B cell (primary cell): Measurements from ENCODE around the gene FAM107B. TPM values are rescaled to one million over a fixed set of nuclear protein-coding genes. Genes with fewer than 3 reads are reported as not detected.
A peak's percentile ranks its signal among the peaks of the same experiment; 100 is the strongest.
"Not testable (repeated sequence)": the region's sequence is repeated elsewhere in the genome, so short reads cannot be mapped to it uniquely, and the experiment has no call there.

ENCODE experiments used
- ATAC-seq: fragments of 200-7000 bp; cut with Tn5 transposase; one replicate; pipeline ENCODE4 v1.10.0; 2021; ENCODE audit warnings: low read depth, mild to moderate bottlenecking, moderate number of reproducible peaks, moderate library complexity
- CTCF ChIA-PET: fragments of 350-600 bp; sonication (Branson Sonifier 250); formaldehyde crosslinking; loops from one replicate; lab custom pipeline; 2021; ENCODE audit warnings: antibody characterized with exemption, inconsistent platforms; lab: Charles Lee
- POLR2A ChIA-PET: fragments of 350-600 bp; sonication (Branson Sonifier 250); formaldehyde crosslinking; loops from one replicate; lab custom pipeline; 2021; ENCODE audit warnings: antibody characterized with exemption; lab: Charles Lee
- DNase-seq: peaks from one replicate; pipeline ENCODE4 v3.0.0; 2013
- H2AFZ ChIP-seq: 2 replicates; pipeline ENCODE4 v1.6.1; 2012; ENCODE audit warnings: mild to moderate bottlenecking, low read depth, low read length; ENCODE audit not compliant: insufficient read depth, poor library complexity, severe bottlenecking
- H3K27ac ChIP-seq, 2 donors: 1 replicate in 1 of 2; 2 replicates in 1 of 2; pipeline ENCODE4 v1.5.1; 2012 to 2013; ENCODE audit warnings: low read length in 2 of 2, mild to moderate bottlenecking in 2 of 2, moderate library complexity in 1 of 2
- H3K27me3 ChIP-seq, 4 experiments: fragments of 200-600 bp in 1 of 4; sonication (generic) in 1 of 4; replicated peaks in 1 of 4; 1 replicate in 2 of 4; 2 replicates in 2 of 4; pipeline versions ENCODE4 v1.6.1 to v1.7.0; 2013 to 2016; ENCODE audit warnings: low read length in 3 of 4, mild to moderate bottlenecking in 2 of 4, mixed read lengths in 1 of 4, moderate library complexity in 1 of 4; ENCODE audit not compliant: insufficient read depth in 4 of 4, control insufficient read depth in 3 of 4; ENCODE audit errors: control extremely low read depth in 1 of 4
- H3K36me3 ChIP-seq, 2 experiments: replicated peaks in 1 of 2; 1 replicate in 1 of 2; 2 replicates in 1 of 2; pipeline versions ENCODE4 v1.6.1 to v1.7.1; 2013; ENCODE audit warnings: low read length in 1 of 2; ENCODE audit not compliant: insufficient read depth in 2 of 2, control insufficient read depth in 1 of 2; ENCODE audit errors: control extremely low read depth in 1 of 2, extremely low read depth in 1 of 2
- H3K4me1 ChIP-seq, 2 donors: fragments of 200-600 bp in 1 of 2; sonication (generic) in 1 of 2; 1 replicate in 1 of 2; 2 replicates in 1 of 2; pipeline versions ENCODE4 v1.5.1 to v1.6.1; 2013 to 2017; ENCODE audit warnings: low read length in 2 of 2; ENCODE audit not compliant: control insufficient read depth in 2 of 2, insufficient read depth in 2 of 2
- H3K4me2 ChIP-seq: replicated peaks from 2 replicates; pipeline ENCODE3; 2012; ENCODE audit warnings: mild to moderate bottlenecking, low read depth, low read length; ENCODE audit not compliant: poor library complexity, severe bottlenecking
- H3K4me3 ChIP-seq, 5 experiments: fragments of 200-600 bp in 1 of 5; sonication (generic) in 1 of 5; 1 replicate in 3 of 5; 2 replicates in 2 of 5; pipeline versions ENCODE4 v1.5.1 to v1.7.0; 2011 to 2016; ENCODE audit warnings: low read length in 4 of 5, mild to moderate bottlenecking in 4 of 5, low read depth in 2 of 5, control low read depth in 1 of 5, moderate library complexity in 1 of 5; ENCODE audit not compliant: insufficient read depth in 1 of 5; ENCODE audit errors: control extremely low read depth in 1 of 5, extremely low read depth in 1 of 5
- H3K79me2 ChIP-seq: fragments of 200-600 bp; sonication (generic); one replicate; pipeline ENCODE4 v1.6.0; 2016; ENCODE audit warnings: low read length; ENCODE audit not compliant: control insufficient read depth, insufficient read depth
- H3K9ac ChIP-seq: fragments of 200-600 bp; sonication (generic); 2 replicates; pipeline ENCODE4 v1.6.1; 2017; ENCODE audit warnings: mild to moderate bottlenecking, low read length, moderate library complexity
- H3K9me3 ChIP-seq, 3 donors: one replicate each; pipeline versions ENCODE4 v1.6.1 to v1.7.1; 2013; ENCODE audit warnings: low read length in 2 of 3; ENCODE audit not compliant: control insufficient read depth in 2 of 3, insufficient read depth in 1 of 3; ENCODE audit errors: control extremely low read depth in 1 of 3
- H4K20me1 ChIP-seq: 2 replicates; pipeline ENCODE4 v1.6.0; 2012; ENCODE audit warnings: mild to moderate bottlenecking, low read length; ENCODE audit not compliant: insufficient read depth, control insufficient read depth, poor library complexity, severe bottlenecking
- H3K27ac Mint-ChIP-seq: one replicate; pipeline ENCODE4 v1.8.0; 2021; ENCODE audit warnings: mixed read lengths
- H3K27me3 Mint-ChIP-seq: one replicate; pipeline ENCODE4 v1.8.0; 2021; ENCODE audit warnings: mixed read lengths
- H3K4me1 Mint-ChIP-seq: one replicate; pipeline ENCODE4 v1.8.0; 2021; ENCODE audit warnings: mixed read lengths
- H3K4me3 Mint-ChIP-seq: one replicate; pipeline ENCODE4 v1.8.0; 2021; ENCODE audit warnings: mixed read lengths
- H3K9me3 Mint-ChIP-seq: one replicate; pipeline ENCODE4 v1.8.0; 2022; ENCODE audit warnings: mixed read lengths; ENCODE audit not compliant: insufficient read depth
- EZH2 ChIP-seq: IDR thresholded peaks from 2 replicates; pipeline ENCODE4 v1.6.1; 2012; ENCODE audit warnings: borderline replicate concordance, low read depth, mild to moderate bottlenecking, moderate library complexity, low read length; ENCODE audit not compliant: insufficient read depth, poor library complexity, severe bottlenecking
- WGBS: methylation state at CpG from one replicate; pipeline ENCODE4 v1.1.5; 2013; ENCODE audit warnings: missing lambda C conversion rate; ENCODE audit not compliant: insufficient coverage; 5-methylcytosine and 5-hydroxymethylcytosine counted together
- intact Hi-C: fragments of 100-400 bp; cut with micrococcal nuclease; formaldehyde crosslinking; loops from one replicate; pipeline ENCODE4 v1.10.0; 2022
- polyA plus RNA-seq: library from polyadenylated mRNA; depleted of rRNA; stranded (reverse); fragments of >200 nt; gene quantifications from 2 replicates; pipeline ENCODE4 v1.2.3, GENCODE V29; 2012
- total RNA-seq, 2 donors: library from RNA; stranded (reverse); fragments of 120-200 nt in 1 of 2; gene quantifications; 1 replicate in 1 of 2; 2 replicates in 1 of 2; pipeline versions ENCODE4 v1.2.3 to v1.2.4, GENCODE V29; 2013 to 2022
- TF ChIP-seq, protein P1 (sequence below): fragments of 200-600 bp; IDR thresholded peaks from one replicate; pipeline ENCODE4 v1.8.0; 2022; ENCODE audit warnings: antibody characterized with exemption, mild to moderate bottlenecking

Gene FAM107B
- total and polyA plus RNA-seq, 2 donors (not counting 1 experiment from before 2014, with no cell fraction given) = 31.9 to 318 TPM

- no peaks in the 10 kb centered on the region for H3K9me3 Mint-ChIP-seq
- Histone ChIP-seq H3K4me2 (no peak overlapping the region), H3K9ac (no peak overlapping the region), H3K4me1 (no peaks in the 10 kb centered on the region), H3K36me3 (no peaks in the 10 kb centered on the region), H2AFZ (no peak overlapping the region), H3K27ac (no peak overlapping the region), H3K4me3 (no peak overlapping the region), H3K9me3 (no peaks in the 10 kb centered on the region), H4K20me1 (no peaks in the 10 kb centered on the region), H3K27me3 (no peaks in the 10 kb centered on the region), H3K79me2 (no peaks in the 10 kb centered on the region)
- POLR2A ChIA-PET = interaction anchor here (0.7 kb wide), 1 partner anchor 67 kb away, joined by 10 read pairs; no protein-coding TSS in a partner anchor
- intact Hi-C loops = no loop called here
- CTCF ChIA-PET = interaction anchor here (0.6 to 1.6 kb wide), 2 partner anchors 9 to 12 kb away, joined by 3 to 5 read pairs; no protein-coding TSS in a partner anchor
- TF ChIP-seq, protein P1, sequence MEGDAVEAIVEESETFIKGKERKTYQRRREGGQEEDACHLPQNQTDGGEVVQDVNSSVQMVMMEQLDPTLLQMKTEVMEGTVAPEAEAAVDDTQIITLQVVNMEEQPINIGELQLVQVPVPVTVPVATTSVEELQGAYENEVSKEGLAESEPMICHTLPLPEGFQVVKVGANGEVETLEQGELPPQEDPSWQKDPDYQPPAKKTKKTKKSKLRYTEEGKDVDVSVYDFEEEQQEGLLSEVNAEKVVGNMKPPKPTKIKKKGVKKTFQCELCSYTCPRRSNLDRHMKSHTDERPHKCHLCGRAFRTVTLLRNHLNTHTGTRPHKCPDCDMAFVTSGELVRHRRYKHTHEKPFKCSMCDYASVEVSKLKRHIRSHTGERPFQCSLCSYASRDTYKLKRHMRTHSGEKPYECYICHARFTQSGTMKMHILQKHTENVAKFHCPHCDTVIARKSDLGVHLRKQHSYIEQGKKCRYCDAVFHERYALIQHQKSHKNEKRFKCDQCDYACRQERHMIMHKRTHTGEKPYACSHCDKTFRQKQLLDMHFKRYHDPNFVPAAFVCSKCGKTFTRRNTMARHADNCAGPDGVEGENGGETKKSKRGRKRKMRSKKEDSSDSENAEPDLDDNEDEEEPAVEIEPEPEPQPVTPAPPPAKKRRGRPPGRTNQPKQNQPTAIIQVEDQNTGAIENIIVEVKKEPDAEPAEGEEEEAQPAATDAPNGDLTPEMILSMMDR = no peak
- TF ChIP-seq EZH2 = no peak
- H3K4me1 Mint-ChIP-seq = peaks cover 9% of the 10 kb centered on the region
- no peak overlapping the region for H3K4me3 Mint-ChIP-seq
- H3K27ac Mint-ChIP-seq = no peak overlapping the region
- H3K27me3 Mint-ChIP-seq = no peaks in the 10 kb centered on the region
- 33% methylated on average over 1 of the region's 5 CpGs for WGBS
- ATAC-seq (no peak), DNase-seq (no peak)
These were observed 86.1 kb downstream of the FAM107B start for GRCh38 chr10:14688606-14689005.

GRCh38 chr10:14688189-14688588 is 86.5 kb downstream of the FAM107B start:
- H3K4me1 Mint-ChIP-seq, H3K4me3 ChIP-seq, H3K9ac ChIP-seq, H3K4me2 ChIP-seq, H3K27ac ChIP-seq, H4K20me1 ChIP-seq, POLR2A ChIA-PET, H3K9me3 Mint-ChIP-seq, H3K4me1 ChIP-seq, ATAC-seq, DNase-seq, H3K79me2 ChIP-seq, H3K27me3 Mint-ChIP-seq, H2AFZ ChIP-seq, intact Hi-C loops, H3K9me3 ChIP-seq, H3K4me3 Mint-ChIP-seq, H3K36me3 ChIP-seq, H3K27me3 ChIP-seq: not testable (repeated sequence)
- CTCF ChIA-PET = interaction anchor here (1.6 kb wide), 1 partner anchor 13 kb away, joined by 5 read pairs; no protein-coding TSS in a partner anchor
- peak overlapping the region; percentile 48 for H3K27ac Mint-ChIP-seq
- 73% methylated on average over 5 of the region's 7 CpGs for WGBS
